ENCODE measurements around the gene TOR1AIP2. TPM values are rescaled to one million over a fixed set of nuclear protein-coding genes. Genes with fewer than 3 reads are reported as not detected.

Gene TOR1AIP2
- total RNA-seq, 2 experiments from 2014 or later, result 71.6 to 72.7 TPM

GRCh38 chr1:179809506-179810366 is 67.9 kb downstream of the TOR1AIP2 start:
- H3K27ac ChIP-seq (ENCODE audit: low read depth in 1 of 2, low read length in 2 of 2), result no peak overlapping the region
- Mint-ChIP-seq H3K4me1 (ENCODE audit: low read depth) (peaks cover 9% of the 10 kb centered on the region), H3K9me3 (no peaks in the 10 kb centered on the region), H3K27ac (peak overlapping the region; percentile 8), H3K27me3 (peaks cover 5% of the 10 kb centered on the region), H3K36me3 (ENCODE audit: low read depth) (no peaks in the 10 kb centered on the region), H3K4me3 (no peak overlapping the region)
- H3K36me3 ChIP-seq (ENCODE audit: insufficient read depth, low read length), result no peaks in the 10 kb centered on the region
- TF ChIP-seq CTCF (IDR thresholded peaks at IDR 0.05), result peak; percentile 88
- no peaks in the 10 kb centered on the region for H3K27me3 ChIP-seq (ENCODE audit: control insufficient read depth in 1 of 2, insufficient read depth in 2 of 2, low read length in 2 of 2)
- peaks cover 13% of the 10 kb centered on the region for H3K4me1 ChIP-seq (ENCODE audit: insufficient read depth, low read length)
- no peaks in the 10 kb centered on the region for H3K9me3 ChIP-seq (ENCODE audit: control insufficient read depth in 1 of 2, insufficient read depth in 1 of 2, low read length in 2 of 2)
- ChIA-PET CTCF (interaction anchor here (0.6 to 2.5 kb wide), 14 partner anchors 9 to 1035 kb away, joined by 3 to 67 read pairs (median 4); no protein-coding TSS in a partner anchor), POLR2A (interaction anchor here (1.0 to 1.6 kb wide), 7 partner anchors 23 to 729 kb away, joined by 3 to 12 read pairs (median 6); partner anchors contain the start of genes CEP350 and TOR1AIP1)
- intact Hi-C loops (cut with DNase I, micrococcal nuclease), result loop anchor here (1.0 to 10.0 kb wide), 12 partner anchors 65 to 1275 kb away; partner anchors contain the start of genes AXDND1 (in 1 of the 2), CEP350 (in 1 of the 2), TOR1AIP2 (in 1 of the 2) and TOR3A (in 1 of the 2)
- DNase-seq (peak; percentile 52 to 89 (median 60)), ATAC-seq (ENCODE audit: poor library complexity) (peak; percentile 80)
- H3K4me3 ChIP-seq (ENCODE audit: low read length), result no peak overlapping the region

GRCh38 chr1:179808503-179808902 is 69.1 kb downstream of the TOR1AIP2 start:
- no peak for ATAC-seq (ENCODE audit: poor library complexity)
- intact Hi-C loops (cut with DNase I, micrococcal nuclease), result loop anchor here in 1 of 2 experiments (5.0 to 10.0 kb wide), 2 partner anchors 369 to 554 kb away; no protein-coding TSS in a partner anchor

More at GRCh38 chr1:179808503-179808902, 69.1 kb downstream of the TOR1AIP2 start:
- no peaks in the 10 kb centered on the region for H3K36me3 Mint-ChIP-seq (ENCODE audit: low read depth)
- H3K9me3 Mint-ChIP-seq, result no peaks in the 10 kb centered on the region
- Histone ChIP-seq H3K36me3 (ENCODE audit: insufficient read depth, low read length) (no peaks in the 10 kb centered on the region), H3K27me3 (ENCODE audit: control insufficient read depth in 1 of 2, insufficient read depth in 2 of 2, low read length in 2 of 2) (no peaks in the 10 kb centered on the region), H3K4me1 (ENCODE audit: insufficient read depth, low read length) (peaks cover 4% of the 10 kb centered on the region), H3K4me3 (ENCODE audit: low read length) (no peak overlapping the region), H3K9me3 (ENCODE audit: control insufficient read depth in 1 of 2, insufficient read depth in 1 of 2, low read length in 2 of 2) (no peaks in the 10 kb centered on the region), H3K27ac (ENCODE audit: low read depth in 1 of 2, low read length in 2 of 2) (no peak overlapping the region)
- no peak overlapping the region for H3K4me3 Mint-ChIP-seq
- ChIA-PET POLR2A (no interaction called here), CTCF (interaction anchor here (1.1 to 2.0 kb wide), 2 partner anchors 99 to 102 kb away, joined by 3 to 24 read pairs; no protein-coding TSS in a partner anchor)
- no peak for TF ChIP-seq CTCF (IDR thresholded peaks at IDR 0.05)
- H3K4me1 Mint-ChIP-seq (ENCODE audit: low read depth), result peaks cover 5% of the 10 kb centered on the region
- no peak for DNase-seq
- H3K27me3 Mint-ChIP-seq, result peaks cover 5% of the 10 kb centered on the region
- no peak overlapping the region for H3K27ac Mint-ChIP-seq

All from CD4-positive, alpha-beta T cell (primary cell).